ENCODE measurements around the gene TRPV4.
"Not testable (repeated sequence)": the region's sequence is repeated elsewhere in the genome, so short reads cannot be mapped to it uniquely, and the experiment has no call there.

Gene TRPV4

DNA sequence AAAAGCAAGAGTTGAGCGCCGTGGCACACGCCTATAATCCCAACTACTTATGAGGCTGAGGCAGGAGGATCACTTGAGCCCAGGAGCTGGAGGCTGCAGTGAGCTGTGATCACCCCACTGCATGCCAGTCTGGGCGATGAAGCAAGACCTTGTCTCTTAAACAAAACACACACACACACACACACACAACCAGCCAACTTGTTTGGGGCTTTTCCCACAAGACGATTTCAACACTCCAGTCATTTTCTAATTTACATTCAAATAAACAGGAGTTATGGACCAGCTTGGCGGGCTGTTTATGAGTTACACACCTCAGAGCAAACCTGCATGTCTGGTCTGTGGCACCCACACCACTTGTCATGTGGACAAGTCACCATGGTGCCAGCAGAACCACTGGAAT is 40.5 kb upstream of the TRPV4 start:
- Histone ChIP-seq H3K9ac (ENCODE audit: low read length) (no peak overlapping the region), H3K4me1 (ENCODE audit: control insufficient read depth, insufficient read depth, low read length) (peaks cover 19% of the 10 kb centered on the region)
- peak; percentile 35 for DNase-seq (ENCODE audit: low read depth)

DNA sequence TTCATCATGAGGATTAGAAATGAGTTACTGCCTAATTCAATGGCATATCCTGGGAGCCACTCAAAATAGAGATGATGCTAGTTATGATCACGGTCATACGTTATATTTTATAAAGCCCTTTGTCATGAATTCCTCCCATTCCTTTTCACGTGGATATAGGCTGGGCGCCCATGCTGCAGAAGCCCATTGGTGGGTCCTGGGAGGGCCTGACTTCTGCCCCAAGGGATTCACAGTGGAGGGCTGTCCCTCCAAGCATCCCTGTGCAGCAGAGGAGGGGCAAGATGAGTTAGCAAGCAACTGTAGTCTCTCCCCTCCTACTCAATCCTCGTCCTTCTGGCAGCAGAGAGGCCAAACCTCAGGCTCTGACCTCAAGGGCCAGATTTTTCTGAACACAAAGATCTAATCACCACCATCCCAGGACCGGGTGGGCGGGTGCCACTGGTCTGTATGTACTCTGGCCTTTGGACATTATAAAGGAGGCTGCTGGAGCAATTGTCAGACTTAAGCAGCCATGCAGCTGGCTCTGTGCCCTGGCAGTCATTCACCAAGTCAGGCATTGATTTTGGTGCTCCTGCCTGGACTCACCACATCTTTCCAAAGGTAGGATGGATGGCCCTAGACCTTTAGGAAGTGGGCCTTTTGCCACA is 38.6 kb upstream of the TRPV4 start:
- no peaks in the 10 kb centered on the region for H3K36me3 ChIP-seq (ENCODE audit: control insufficient read depth, insufficient read depth, low read length, severe bottlenecking)
- H3K27me3 ChIP-seq (replicated peaks; ENCODE audit: control insufficient read depth, insufficient read depth, low read length), result no peaks in the 10 kb centered on the region
- peaks cover 16% of the 10 kb centered on the region for H3K4me1 ChIP-seq (ENCODE audit: control insufficient read depth, insufficient read depth, low read length)
- H3K9ac ChIP-seq (ENCODE audit: low read length), result no peak overlapping the region
- H3K9me3 ChIP-seq (ENCODE audit: control insufficient read depth, low read length), result no peaks in the 10 kb centered on the region
- no peak overlapping the region for H3K4me3 ChIP-seq (ENCODE audit: low read length)
- no peak for DNase-seq (ENCODE audit: low read depth)

More for the DNA sequence above, 40.5 kb upstream of the TRPV4 start:
- no peaks in the 10 kb centered on the region for H3K36me3 ChIP-seq (ENCODE audit: control insufficient read depth, insufficient read depth, low read length, severe bottlenecking)
- no peaks in the 10 kb centered on the region for H3K27me3 ChIP-seq (replicated peaks; ENCODE audit: control insufficient read depth, insufficient read depth, low read length)
- no peaks in the 10 kb centered on the region for H3K9me3 ChIP-seq (ENCODE audit: control insufficient read depth, low read length)
- H3K4me3 ChIP-seq (ENCODE audit: low read length), result no peak overlapping the region

DNA sequence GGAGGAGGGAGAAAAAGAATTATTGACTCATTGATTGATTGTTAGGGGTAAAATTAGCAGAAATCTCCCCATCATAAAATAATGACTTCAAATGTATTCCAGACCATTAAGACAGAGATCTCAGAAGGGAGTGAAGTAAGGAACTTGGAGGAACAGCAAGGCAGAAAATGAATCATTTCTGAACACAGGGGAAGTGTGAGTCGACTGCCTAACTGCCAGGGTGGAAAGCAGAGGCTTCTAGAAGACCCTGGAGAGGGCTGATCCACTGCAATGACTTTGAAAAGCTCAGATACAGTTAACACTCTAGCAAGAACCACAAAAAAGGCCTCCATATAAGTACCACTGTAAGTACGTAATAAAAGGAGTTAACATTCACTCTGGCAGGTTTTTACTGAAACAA is 37.5 kb upstream of the TRPV4 start:
- no peaks in the 10 kb centered on the region for H3K36me3 ChIP-seq (ENCODE audit: control insufficient read depth, insufficient read depth, low read length, severe bottlenecking)
- DNase-seq (ENCODE audit: low read depth), result peak; percentile 40
- no peak overlapping the region for H3K9ac ChIP-seq (ENCODE audit: low read length)
- H3K4me3 ChIP-seq (ENCODE audit: low read length), result no peak overlapping the region
- no peaks in the 10 kb centered on the region for H3K9me3 ChIP-seq (ENCODE audit: control insufficient read depth, low read length)
- H3K4me1 ChIP-seq (ENCODE audit: control insufficient read depth, insufficient read depth, low read length), result peaks cover 16% of the 10 kb centered on the region
- no peaks in the 10 kb centered on the region for H3K27me3 ChIP-seq (replicated peaks; ENCODE audit: control insufficient read depth, insufficient read depth, low read length)

- H3K9me3 ChIP-seq (ENCODE audit: control insufficient read depth, low read length), result no peaks in the 10 kb centered on the region
- no peak for DNase-seq (ENCODE audit: low read depth)
- no peaks in the 10 kb centered on the region for H3K27me3 ChIP-seq (replicated peaks; ENCODE audit: control insufficient read depth, insufficient read depth, low read length)
- H3K4me1 ChIP-seq (ENCODE audit: control insufficient read depth, insufficient read depth, low read length), result peaks cover 18% of the 10 kb centered on the region
- no peaks in the 10 kb centered on the region for H3K36me3 ChIP-seq (ENCODE audit: control insufficient read depth, insufficient read depth, low read length, severe bottlenecking)
- no peak overlapping the region for H3K9ac ChIP-seq (ENCODE audit: low read length)
- no peak overlapping the region for H3K4me3 ChIP-seq (ENCODE audit: low read length)
These were observed 35.2 kb upstream of the TRPV4 start for GRCh38 chr12:109868182-109869051.

DNA sequence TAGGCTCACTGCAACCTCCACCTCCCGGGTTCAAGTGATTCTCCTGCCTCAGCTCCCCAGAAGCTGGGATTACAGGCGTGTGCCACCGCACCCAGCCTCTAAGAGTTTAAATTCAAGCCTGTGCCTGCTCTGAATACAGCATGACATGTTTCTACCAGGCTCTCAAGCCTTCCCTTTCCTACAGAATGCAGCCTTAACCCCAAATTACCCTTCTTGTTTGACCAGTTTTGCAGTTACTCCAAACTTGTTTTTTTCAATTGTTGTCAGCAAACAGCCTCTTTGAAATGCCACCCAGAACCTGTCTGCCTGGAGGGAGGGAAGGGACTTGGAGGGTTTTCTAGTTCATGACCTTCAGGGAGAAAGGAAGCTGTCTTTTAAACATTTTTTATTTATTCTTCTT is 31.7 kb upstream of the TRPV4 start:
- H3K36me3 ChIP-seq (ENCODE audit: control insufficient read depth, insufficient read depth, low read length, severe bottlenecking), result no peaks in the 10 kb centered on the region
- no peak for DNase-seq (ENCODE audit: low read depth)
- no peaks in the 10 kb centered on the region for H3K27me3 ChIP-seq (replicated peaks; ENCODE audit: control insufficient read depth, insufficient read depth, low read length)
- H3K4me1 ChIP-seq (ENCODE audit: control insufficient read depth, insufficient read depth, low read length), result peaks cover 3% of the 10 kb centered on the region
- H3K4me3 ChIP-seq (ENCODE audit: low read length), result no peak overlapping the region
- no peaks in the 10 kb centered on the region for H3K9me3 ChIP-seq (ENCODE audit: control insufficient read depth, low read length)
- H3K9ac ChIP-seq (ENCODE audit: low read length), result no peak overlapping the region

- peak; percentile 61 for DNase-seq (ENCODE audit: low read depth)
- peaks cover 3% of the 10 kb centered on the region for H3K4me1 ChIP-seq (ENCODE audit: control insufficient read depth, insufficient read depth, low read length)
These were observed 30.9 kb upstream of the TRPV4 start for GRCh38 chr12:109863847-109864712.

DNA sequence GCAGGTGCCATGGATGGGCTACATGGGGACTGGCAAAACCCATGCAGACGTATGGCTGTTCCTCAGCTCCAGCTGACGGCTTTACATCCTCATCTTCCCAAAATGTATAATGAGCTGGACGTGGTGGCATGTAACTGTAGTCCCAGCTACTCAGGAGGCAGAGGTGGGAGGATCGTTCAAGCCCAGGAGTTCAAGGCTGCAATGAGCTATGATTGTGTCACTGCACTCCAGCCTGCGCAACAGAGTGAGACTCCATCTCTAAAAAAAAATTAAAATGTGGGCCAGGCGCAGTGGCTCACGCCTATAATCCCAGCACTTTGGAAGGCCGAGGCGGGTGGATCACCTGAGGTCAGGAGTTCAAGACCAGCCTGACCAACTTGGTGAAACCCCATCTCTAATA is 29.3 kb upstream of the TRPV4 start:
- H3K36me3 ChIP-seq (ENCODE audit: control insufficient read depth, insufficient read depth, low read length, severe bottlenecking); H3K4me1 ChIP-seq (ENCODE audit: control insufficient read depth, insufficient read depth, low read length); H3K9me3 ChIP-seq (ENCODE audit: control insufficient read depth, low read length); H3K27me3 ChIP-seq (replicated peaks; ENCODE audit: control insufficient read depth, insufficient read depth, low read length); H3K4me3 ChIP-seq (ENCODE audit: low read length); H3K9ac ChIP-seq (ENCODE audit: low read length); DNase-seq (ENCODE audit: low read depth): not testable (repeated sequence)

More at GRCh38 chr12:109863847-109864712, 30.9 kb upstream of the TRPV4 start:
- no peaks in the 10 kb centered on the region for H3K36me3 ChIP-seq (ENCODE audit: control insufficient read depth, insufficient read depth, low read length, severe bottlenecking)
- H3K9me3 ChIP-seq (ENCODE audit: control insufficient read depth, low read length), result no peaks in the 10 kb centered on the region
- H3K9ac ChIP-seq (ENCODE audit: low read length), result no peak overlapping the region
- no peaks in the 10 kb centered on the region for H3K27me3 ChIP-seq (replicated peaks; ENCODE audit: control insufficient read depth, insufficient read depth, low read length)
- no peak overlapping the region for H3K4me3 ChIP-seq (ENCODE audit: low read length)

DNA sequence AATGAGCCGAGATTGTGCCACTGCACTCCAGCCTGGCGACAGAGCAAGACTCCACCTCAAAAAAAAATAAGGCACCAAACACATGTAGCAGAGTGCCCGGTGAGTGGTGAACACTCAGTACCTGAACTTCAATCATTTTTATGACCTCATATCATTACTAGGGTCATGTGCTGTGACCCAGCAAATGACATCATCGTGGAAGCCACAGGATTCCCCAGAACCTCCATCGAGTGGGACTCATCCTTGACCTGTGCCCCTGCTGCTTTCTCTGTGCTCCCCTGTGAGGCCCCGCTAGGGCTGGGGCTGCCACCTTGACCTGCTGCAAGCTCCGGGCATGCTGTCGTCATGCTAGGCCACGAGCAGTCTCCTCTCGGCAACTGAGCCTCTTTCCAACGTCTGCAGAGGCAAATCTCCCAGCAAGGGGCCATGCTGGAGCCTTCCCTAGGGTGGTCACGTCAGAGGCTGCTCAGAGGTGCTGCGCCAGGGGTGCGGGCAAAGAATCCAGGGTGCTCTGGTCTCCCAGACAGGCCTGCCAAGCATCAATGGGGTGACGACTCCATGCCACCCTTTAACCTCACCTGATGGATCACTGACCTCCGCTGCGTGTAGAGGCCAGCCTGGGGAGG is 28.6 kb upstream of the TRPV4 start:
- H3K4me3 ChIP-seq (ENCODE audit: low read length), result no peak overlapping the region
- no peaks in the 10 kb centered on the region for H3K9me3 ChIP-seq (ENCODE audit: control insufficient read depth, low read length)
- no peaks in the 10 kb centered on the region for H3K27me3 ChIP-seq (replicated peaks; ENCODE audit: control insufficient read depth, insufficient read depth, low read length)
- peaks cover 14% of the 10 kb centered on the region for H3K36me3 ChIP-seq (ENCODE audit: control insufficient read depth, insufficient read depth, low read length, severe bottlenecking)
- DNase-seq (ENCODE audit: low read depth), result no peak
- H3K4me1 ChIP-seq (ENCODE audit: control insufficient read depth, insufficient read depth, low read length), result peaks cover 3% of the 10 kb centered on the region
- H3K9ac ChIP-seq (ENCODE audit: low read length), result no peak overlapping the region

DNA sequence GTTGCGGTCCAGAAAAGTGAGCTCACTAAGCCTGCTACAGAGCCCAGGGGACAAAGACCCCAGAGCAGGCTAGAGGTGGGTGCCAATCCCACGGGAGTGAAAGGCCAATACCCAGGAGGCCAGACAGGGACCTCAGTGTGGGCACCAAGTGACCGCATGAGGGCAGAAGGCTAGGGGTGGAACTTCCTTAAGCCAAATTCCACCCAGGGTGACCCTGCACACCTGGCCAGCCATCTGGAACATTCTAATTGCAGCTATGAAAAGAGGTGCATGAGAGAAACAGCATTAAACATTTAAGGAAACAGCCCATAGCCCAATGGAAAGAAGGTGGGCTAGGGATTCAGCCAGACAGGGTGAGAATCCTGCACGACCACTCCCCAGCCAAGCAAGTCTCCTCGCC is 27.8 kb upstream of the TRPV4 start:
- Histone ChIP-seq H3K9me3 (ENCODE audit: control insufficient read depth, low read length) (no peaks in the 10 kb centered on the region), H3K4me1 (ENCODE audit: control insufficient read depth, insufficient read depth, low read length) (peaks cover 3% of the 10 kb centered on the region), H3K36me3 (ENCODE audit: control insufficient read depth, insufficient read depth, low read length, severe bottlenecking) (peaks cover 14% of the 10 kb centered on the region), H3K4me3 (ENCODE audit: low read length) (no peak overlapping the region), H3K9ac (ENCODE audit: low read length) (no peak overlapping the region), H3K27me3 (replicated peaks; ENCODE audit: control insufficient read depth, insufficient read depth, low read length) (no peaks in the 10 kb centered on the region)
- no peak for DNase-seq (ENCODE audit: low read depth)

DNA sequence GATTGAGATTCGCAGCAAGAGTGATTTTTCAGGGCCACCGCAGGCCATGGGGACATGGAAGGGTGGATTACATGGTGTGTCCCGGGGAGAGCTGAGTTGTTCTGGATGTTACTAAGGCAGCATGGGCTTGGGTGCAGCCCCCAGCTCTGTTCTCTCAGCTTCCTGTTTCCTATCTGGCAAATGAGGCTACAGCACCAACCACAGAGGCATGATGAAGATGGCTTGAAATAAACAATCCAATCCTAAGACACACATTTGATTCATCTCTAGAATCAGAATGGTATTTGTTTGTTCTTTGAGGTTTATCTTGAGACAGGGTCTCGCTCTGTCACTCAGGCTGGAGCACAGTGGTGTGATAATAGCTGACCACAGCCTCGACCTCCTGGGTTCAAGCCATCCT is 25.6 kb upstream of the TRPV4 start:
- no peaks in the 10 kb centered on the region for H3K4me1 ChIP-seq (ENCODE audit: control insufficient read depth, insufficient read depth, low read length)
- no peak for DNase-seq (ENCODE audit: low read depth)
- no peaks in the 10 kb centered on the region for H3K27me3 ChIP-seq (replicated peaks; ENCODE audit: control insufficient read depth, insufficient read depth, low read length)
- H3K9me3 ChIP-seq (ENCODE audit: control insufficient read depth, low read length), result no peaks in the 10 kb centered on the region
- H3K36me3 ChIP-seq (ENCODE audit: control insufficient read depth, insufficient read depth, low read length, severe bottlenecking), result peaks cover 26% of the 10 kb centered on the region
- H3K4me3 ChIP-seq (ENCODE audit: low read length), result no peak overlapping the region
- no peak overlapping the region for H3K9ac ChIP-seq (ENCODE audit: low read length)

GRCh38 chr12:109857715-109858114 is 24.5 kb upstream of the TRPV4 start:
- no peaks in the 10 kb centered on the region for H3K4me1 ChIP-seq (ENCODE audit: control insufficient read depth, insufficient read depth, low read length)
- no peaks in the 10 kb centered on the region for H3K27me3 ChIP-seq (replicated peaks; ENCODE audit: control insufficient read depth, insufficient read depth, low read length)
- peaks cover 26% of the 10 kb centered on the region for H3K36me3 ChIP-seq (ENCODE audit: control insufficient read depth, insufficient read depth, low read length, severe bottlenecking)
- no peak overlapping the region for H3K4me3 ChIP-seq (ENCODE audit: low read length)
- H3K9me3 ChIP-seq (ENCODE audit: control insufficient read depth, low read length), result no peaks in the 10 kb centered on the region
- H3K9ac ChIP-seq (ENCODE audit: low read length), result no peak overlapping the region
- DNase-seq (ENCODE audit: low read depth), result no peak

Data from adipocyte (in vitro differentiated cells).